Aorta (tissue), 5 donors: Measurements from ENCODE around the gene PHOX2A. TPM values are rescaled to one million over a fixed set of nuclear protein-coding genes. Genes with fewer than 3 reads are reported as not detected.

Experiments used
- ATAC-seq: fragments of 200-7000 bp; cut with Tn5 transposase; one replicate; pipeline ENCODE4 v1.9.1; 2022; ENCODE audit warnings: moderate library complexity; ENCODE audit not compliant: low FRiP score
- DNase-seq, 2 donors: peaks; one replicate each; pipeline ENCODE4 v3.0.0-alpha.2; 2020
- H3K27ac ChIP-seq, 2 donors: one replicate each; pipeline ENCODE4 v1.5.1; 2013; ENCODE audit warnings: low read length in 2 of 2, mild to moderate bottlenecking in 2 of 2, moderate library complexity in 2 of 2, control low read depth in 1 of 2, inconsistent platforms in 1 of 2, low read depth in 1 of 2
- H3K27me3 ChIP-seq, 2 donors: one replicate each; pipeline ENCODE4 v1.6.1; 2013; ENCODE audit warnings: control low read depth in 1 of 2, low read length in 1 of 2, mild to moderate bottlenecking in 1 of 2, moderate library complexity in 1 of 2; ENCODE audit not compliant: insufficient read depth in 2 of 2, control insufficient read depth in 1 of 2
- H3K36me3 ChIP-seq, 2 donors: one replicate each; pipeline ENCODE4 v1.6.1; 2013; ENCODE audit warnings: control low read depth in 1 of 2, low read length in 1 of 2, mild to moderate bottlenecking in 1 of 2; ENCODE audit not compliant: insufficient read depth in 2 of 2, control insufficient read depth in 1 of 2
- H3K4me1 ChIP-seq, 2 donors: one replicate each; pipeline ENCODE4 v1.6.1; 2013; ENCODE audit warnings: low read length in 2 of 2, control low read depth in 1 of 2, mild to moderate bottlenecking in 1 of 2, moderate library complexity in 1 of 2; ENCODE audit not compliant: insufficient read depth in 2 of 2, control insufficient read depth in 1 of 2
- H3K4me3 ChIP-seq, 2 donors: one replicate each; pipeline ENCODE4 v1.5.1; 2013; ENCODE audit warnings: low read length in 2 of 2, control low read depth in 1 of 2, mild to moderate bottlenecking in 1 of 2
- H3K9me3 ChIP-seq: one replicate; pipeline ENCODE4 v1.6.1; 2013; ENCODE audit warnings: mild to moderate bottlenecking, low read length; ENCODE audit not compliant: control insufficient read depth
- WGBS, 2 donors: extraction: QIAGEN DNeasy Blood & Tissue Kit; methylation state at CpG; one replicate each; pipeline ENCODE4 v1.1.7; 2013; 5-methylcytosine and 5-hydroxymethylcytosine counted together
- intact Hi-C, 2 donors: fragments of 100-400 bp; cut with DNase I; formaldehyde crosslinking; loops; one replicate each; pipeline versions ENCODE4 v1.14.2 to v1.15.0; 2022
- polyA plus RNA-seq, 2 donors: library from polyadenylated mRNA; stranded (reverse); fragments of 200-250 nt; gene quantifications; one replicate each; pipeline ENCODE4 v1.2.3, GENCODE V29; 2013
- total RNA-seq, 2 donors: library from RNA; stranded (reverse); fragmentation: NEBNext Ultra II Directional; extraction: Animal tissue kit (Norgen Biotek cat#: 25700); gene quantifications; one replicate each; pipeline ENCODE4 v1.2.1, GENCODE V29; 2021
- donor health status: healthy with polysubstance abuse.
- donor health status: Bipolar disorder and iron deficiency.
- donor health status: DM: no; HTN: no; CAD: no.
- donor health status: DM: no; HTN: no; CAD: no.
- donor health status: DM: yes; HTN: yes; CAD: no.

The PHOX2A gene
- total and polyA plus RNA-seq, 4 donors = not detected

DNA sequence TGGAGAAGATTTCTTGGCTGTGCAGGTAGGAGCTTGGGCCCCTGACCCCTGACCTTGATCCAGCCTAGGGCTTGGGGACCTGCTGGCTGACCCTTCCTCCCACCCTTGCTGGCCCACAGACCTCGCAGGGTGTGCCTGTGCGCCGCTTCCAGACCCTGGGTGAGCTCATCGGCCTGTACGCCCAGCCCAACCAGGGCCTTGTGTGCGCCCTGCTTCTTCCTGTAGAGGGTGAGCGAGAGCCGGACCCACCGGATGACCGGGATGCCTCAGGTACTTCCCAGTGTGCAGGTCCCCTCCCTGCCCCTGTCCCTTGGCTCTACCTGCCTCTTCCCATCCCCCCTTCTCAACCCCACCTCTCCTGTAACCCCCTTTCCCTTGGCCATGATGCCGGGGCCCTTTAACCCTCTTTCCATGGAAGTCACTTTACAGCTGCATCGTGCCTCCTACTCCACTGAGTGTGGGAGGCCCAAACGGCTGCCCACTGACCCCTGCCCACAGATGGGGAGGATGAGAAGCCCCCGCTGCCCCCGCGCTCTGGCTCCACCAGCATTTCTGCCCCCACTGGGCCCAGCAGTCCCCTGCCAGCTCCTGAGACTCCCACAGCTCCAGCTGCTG, 15.6 kb downstream of the PHOX2A start:
- no peaks in the 10 kb centered on the region for H3K27me3 ChIP-seq
- no peaks in the 10 kb centered on the region for H3K9me3 ChIP-seq
- H3K4me1 ChIP-seq = no peaks in the 10 kb centered on the region
- H3K27ac ChIP-seq = no peak overlapping the region
- 74 to 75% methylated on average over 16 of the region's 16 CpGs for WGBS, 2 donors
- DNase-seq = peak; percentile 45 to 76
- ATAC-seq = no peak
- intact Hi-C loops = no loop called here
- no peak overlapping the region for H3K4me3 ChIP-seq
- H3K36me3 ChIP-seq = peaks cover 0 to 11% of the 10 kb centered on the region in 2 donors

DNA sequence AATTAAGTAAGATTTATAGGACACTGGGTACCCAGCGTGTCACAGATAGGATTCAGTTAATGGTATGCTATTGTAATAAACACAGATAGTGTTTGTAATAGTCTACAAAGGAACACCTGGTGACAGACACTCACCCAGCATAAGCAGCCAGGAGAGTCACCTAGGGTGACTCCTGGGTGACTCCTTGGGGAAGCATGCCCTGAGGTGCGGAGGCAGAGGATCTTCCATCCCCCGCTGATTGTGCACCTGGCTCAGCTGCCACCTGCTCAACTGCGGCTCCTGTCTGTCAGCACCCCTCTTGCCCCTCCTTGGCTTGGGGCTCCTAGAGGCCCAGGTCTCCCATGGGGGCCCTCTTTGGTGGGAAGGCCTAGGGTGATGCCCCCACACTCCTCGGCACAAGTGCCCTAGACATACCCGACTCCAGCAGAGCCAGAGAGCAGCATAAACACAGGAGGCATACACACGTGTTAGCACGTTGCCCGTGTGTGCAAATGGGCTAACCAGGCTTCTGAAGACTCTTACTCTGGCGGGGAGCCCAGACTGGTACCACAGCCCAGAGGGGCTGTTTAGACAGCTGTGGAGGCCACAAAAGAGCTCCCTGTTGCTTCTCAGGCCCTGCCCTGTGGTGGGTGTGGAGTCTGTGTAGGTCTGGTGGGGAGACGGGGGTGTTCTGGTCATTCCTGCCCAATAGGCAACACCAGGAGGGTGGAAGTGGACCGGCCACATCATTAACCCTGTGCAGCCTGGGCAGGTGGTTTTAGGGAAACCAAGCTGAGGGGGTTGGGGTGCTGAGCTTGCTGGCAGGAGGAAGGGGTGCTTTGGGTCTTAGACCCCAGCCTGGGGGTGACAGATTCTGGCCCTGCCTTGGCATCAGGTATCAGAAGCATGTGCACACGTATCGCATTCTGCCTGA, 16.4 kb downstream of the PHOX2A start:
- Histone ChIP-seq H3K9me3 (no peaks in the 10 kb centered on the region), H3K4me3 (no peak overlapping the region), H3K36me3 (peaks cover 0 to 9% of the 10 kb centered on the region in 2 donors), H3K27ac (no peak overlapping the region), H3K27me3 (no peaks in the 10 kb centered on the region), H3K4me1 (no peaks in the 10 kb centered on the region)
- peak; percentile 44 for DNase-seq
- WGBS, 2 donors = 61 to 65% methylated on average over 14 of the region's 14 CpGs
- intact Hi-C loops = no loop called here
- ATAC-seq = no peak

DNA sequence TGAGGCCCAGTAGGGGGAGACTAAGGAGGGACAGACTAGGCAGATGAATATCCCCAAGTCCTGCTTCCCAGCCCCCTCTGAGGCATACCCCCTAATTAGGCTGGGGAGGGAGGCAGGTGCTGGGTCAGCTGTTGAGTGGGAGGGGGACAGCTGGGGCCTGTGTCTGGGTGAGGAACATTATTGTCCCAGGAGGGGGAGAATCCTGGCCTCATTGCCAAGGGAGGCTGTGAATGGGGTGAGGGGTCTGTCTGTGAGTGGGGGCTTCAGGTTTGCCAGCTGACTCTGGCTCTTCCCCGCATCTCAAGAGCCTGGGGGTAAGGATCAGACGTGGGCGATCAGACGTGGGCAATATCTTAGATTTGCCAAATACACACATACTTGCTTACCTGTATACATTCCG, 17.3 kb downstream of the PHOX2A start:
- H3K9me3 ChIP-seq = no peaks in the 10 kb centered on the region
- DNase-seq (peak in 1 of 2 donors; percentile 35), ATAC-seq (no peak)
- WGBS, 2 donors = 77 to 82% methylated on average over 5 of the region's 5 CpGs
- no peak overlapping the region for H3K4me3 ChIP-seq
- H3K27me3 ChIP-seq = no peaks in the 10 kb centered on the region
- intact Hi-C loops = no loop called here
- peaks cover 0 to 7% of the 10 kb centered on the region in 2 donors for H3K36me3 ChIP-seq
- no peaks in the 10 kb centered on the region for H3K4me1 ChIP-seq
- no peak overlapping the region for H3K27ac ChIP-seq

DNA sequence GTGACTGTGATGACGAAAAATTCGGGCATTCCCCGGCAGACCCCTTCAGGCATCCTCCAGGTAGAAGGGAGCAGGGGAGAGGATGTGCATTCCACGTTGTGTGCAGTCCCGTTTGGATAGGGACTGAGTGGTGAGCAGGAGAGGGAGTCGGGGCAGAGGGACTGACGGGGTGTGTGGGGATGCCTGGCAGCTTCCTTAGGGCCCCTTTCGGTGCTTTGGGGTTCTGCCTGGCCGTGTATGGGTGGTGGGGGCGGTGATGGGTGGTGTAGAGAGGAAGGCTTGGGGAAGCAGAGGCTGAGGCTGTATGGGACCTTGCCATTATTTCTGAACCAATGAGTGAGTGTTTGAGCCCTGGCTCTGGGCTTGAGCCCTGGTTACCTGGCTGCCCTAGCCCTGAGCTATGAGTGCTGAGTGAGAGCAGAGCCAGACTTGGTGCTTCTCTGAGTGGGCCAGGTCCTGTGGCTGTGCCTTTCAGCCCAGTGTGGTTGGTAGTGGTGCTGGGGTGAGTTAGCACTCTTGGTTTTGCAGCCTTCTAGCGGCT, 18.5 kb downstream of the PHOX2A start:
- 13 to 15% methylated on average over 11 of the region's 11 CpGs for WGBS, 2 donors
- no peak for DNase-seq
- intact Hi-C loops = no loop called here
- Histone ChIP-seq H3K36me3 (peaks cover 0 to 3% of the 10 kb centered on the region in 2 donors), H3K9me3 (no peaks in the 10 kb centered on the region), H3K27me3 (no peaks in the 10 kb centered on the region), H3K4me1 (no peaks in the 10 kb centered on the region), H3K4me3 (peak overlapping the region; percentile 91 to 98), H3K27ac (peak overlapping the region in 1 of 2 donors; percentile 10)
- ATAC-seq = no peak

DNA sequence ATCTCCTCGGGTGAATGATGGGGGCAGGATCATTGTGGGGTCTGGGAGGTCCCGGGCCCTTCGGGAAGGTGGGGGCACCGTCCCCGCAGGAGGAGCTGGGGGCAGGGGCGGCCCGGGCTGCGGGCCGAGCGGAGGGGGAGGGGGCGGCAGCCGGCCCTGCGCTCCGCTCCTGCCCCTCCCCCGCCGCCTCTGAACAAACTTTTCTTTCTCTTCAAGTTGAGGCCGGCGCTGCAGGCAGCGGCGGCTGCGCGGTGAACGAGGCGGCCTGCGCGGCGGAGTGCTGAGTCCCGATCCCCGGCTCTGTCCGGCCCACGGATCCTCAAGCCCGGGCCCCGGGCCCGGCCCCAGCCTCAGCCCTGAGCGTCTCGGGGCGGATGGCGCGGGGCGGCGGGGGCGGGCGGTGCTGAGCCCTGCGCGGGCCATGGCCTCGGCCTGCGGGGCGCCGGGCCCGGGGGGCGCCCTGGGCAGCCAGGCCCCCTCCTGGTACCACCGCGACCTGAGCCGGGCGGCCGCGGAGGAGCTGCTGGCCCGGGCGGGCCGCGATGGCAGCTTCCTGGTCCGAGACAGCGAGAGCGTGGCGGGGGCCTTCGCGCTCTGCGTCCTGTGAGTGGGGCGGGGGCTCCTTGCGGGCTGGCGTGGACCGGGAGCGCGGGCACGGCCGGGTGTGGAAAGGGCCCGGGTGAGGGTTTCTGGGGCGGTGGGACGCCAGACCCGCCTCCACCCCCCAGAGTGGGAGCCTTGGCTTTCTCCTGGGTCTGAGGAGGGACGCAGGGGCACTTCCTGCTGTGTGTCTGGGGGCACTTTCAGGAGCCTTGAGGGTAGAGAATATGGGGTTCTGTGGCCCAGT, 19.2 kb downstream of the PHOX2A start, which contains the start of gene INPPL1:
Gene INPPL1, plus strand, starts transcription at position 204 of the 847 bp plus-strand sequence. Its CDS starts 218 bp downstream, at position 422.
- 1% methylated on average over 40 to 81 of the region's 81 CpGs for WGBS, 2 donors
- Histone ChIP-seq H3K27me3 (no peaks in the 10 kb centered on the region), H3K4me3 (peak within 1 kb of the TSS; percentile 91 to 98), H3K4me1 (no peaks in the 10 kb centered on the region), H3K9me3 (no peaks in the 10 kb centered on the region), H3K27ac (peak within 1 kb of the TSS; percentile 83 to 85), H3K36me3 (peaks cover 0 to under 1% of the 10 kb centered on the region in 2 donors)
- intact Hi-C loops = loop anchor here in 1 of 2 donors (5.0 kb wide), 1 partner anchor 208 kb away; the partner anchor contains the start of gene CLPB
- peak; percentile 69 to 86 for DNase-seq
- ATAC-seq = no peak

DNA sequence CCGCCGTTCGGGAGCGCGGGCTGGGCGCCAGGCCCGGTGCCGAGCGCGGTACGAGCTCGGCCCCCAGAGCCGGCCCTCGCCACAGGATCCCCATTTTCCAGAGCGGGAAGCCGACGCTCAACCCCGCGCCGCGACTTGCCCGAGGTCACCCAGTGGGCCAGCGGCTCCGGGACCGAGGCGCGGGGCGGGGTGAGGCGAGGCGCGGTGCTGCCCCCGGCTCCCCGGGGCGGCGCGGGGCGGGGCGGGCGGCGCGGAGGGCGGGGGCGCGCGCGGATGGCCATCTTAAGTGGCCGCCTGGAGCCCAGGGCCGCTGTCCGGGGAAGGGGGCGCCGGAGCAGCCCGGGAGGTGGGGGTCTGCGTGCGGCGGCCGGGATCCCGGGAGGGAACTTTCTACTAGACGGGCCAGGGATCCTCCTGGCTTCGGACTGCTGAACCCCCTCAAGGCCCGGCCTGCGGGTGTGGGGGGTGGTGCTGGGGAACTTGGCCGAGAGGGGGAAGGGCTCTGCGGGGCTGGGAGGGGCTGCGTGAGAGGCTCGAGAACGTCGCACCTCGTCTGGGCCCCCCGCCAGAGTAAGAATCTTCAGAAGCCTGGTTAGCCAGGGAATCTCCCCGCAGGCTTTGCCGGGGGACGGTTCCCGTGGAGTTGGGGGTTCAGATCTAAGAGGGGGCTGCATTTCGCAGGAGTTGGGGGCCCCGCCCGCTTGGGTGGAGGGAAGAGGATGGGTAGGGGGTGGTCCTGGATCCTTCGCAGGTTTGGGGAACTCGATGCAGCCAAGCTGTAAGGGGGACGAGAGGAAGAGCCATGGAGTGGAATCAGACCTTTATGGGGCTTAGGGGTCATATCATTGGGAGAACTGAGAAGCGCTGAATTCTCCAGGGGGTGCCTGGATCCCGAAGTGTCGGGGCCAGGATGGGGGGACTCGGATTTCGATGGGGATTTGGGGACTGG, 20.1 kb downstream of the PHOX2A start:
- intact Hi-C loops = loop anchor here in 1 of 2 donors (2.0 to 5.0 kb wide), 2 partner anchors 183 to 208 kb away; partner anchors contain the start of gene CLPB
- DNase-seq (peak; percentile 85 to 91), ATAC-seq (peak; percentile 79)
- peak overlapping the region; percentile 91 to 98 for H3K4me3 ChIP-seq
- H3K27me3 ChIP-seq = no peaks in the 10 kb centered on the region
- no peaks in the 10 kb centered on the region for H3K9me3 ChIP-seq
- H3K4me1 ChIP-seq = no peaks in the 10 kb centered on the region
- H3K36me3 ChIP-seq = no peaks in the 10 kb centered on the region
- peak overlapping the region; percentile 83 to 85 for H3K27ac ChIP-seq
- WGBS, 2 donors = 1% methylated on average over 66 to 84 of the region's 84 CpGs

DNA sequence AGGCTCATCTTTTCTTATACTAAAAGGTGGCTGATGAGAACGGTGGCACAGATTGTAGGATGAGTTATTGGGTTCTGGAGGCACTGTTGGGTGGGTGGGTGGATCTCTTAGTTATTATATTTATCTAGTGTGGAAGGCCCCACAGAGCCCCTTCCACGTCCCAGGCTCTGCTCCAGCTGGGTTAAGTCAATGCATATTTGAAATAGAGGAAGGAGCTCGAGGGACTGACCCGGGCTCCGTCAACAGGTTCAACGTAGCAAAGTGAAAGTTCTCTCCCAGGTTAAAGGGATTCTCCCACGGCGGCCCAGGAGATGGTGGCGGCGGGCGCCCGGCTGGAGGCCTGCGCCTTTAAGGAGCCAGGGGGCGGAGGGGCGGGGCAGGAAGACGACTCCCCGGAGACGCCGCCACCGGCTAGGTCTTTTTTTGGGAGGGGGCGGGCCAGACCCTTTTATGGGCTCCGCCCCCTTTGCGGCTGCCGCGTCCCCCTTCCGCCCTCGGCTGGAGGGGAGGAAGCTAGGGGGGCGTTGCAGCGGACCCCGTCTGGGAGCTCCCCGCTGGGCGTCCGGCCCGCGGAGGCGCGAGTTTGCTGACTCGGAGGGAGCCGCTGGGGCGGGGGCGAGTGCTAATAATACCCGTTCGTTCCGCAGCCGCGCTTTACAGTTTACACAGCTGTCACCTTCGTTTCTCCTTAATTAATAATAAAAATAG, 20.9 kb downstream of the PHOX2A start:
- Histone ChIP-seq H3K9me3 (no peaks in the 10 kb centered on the region), H3K4me1 (no peaks in the 10 kb centered on the region), H3K4me3 (peak overlapping the region; percentile 91 to 98), H3K27me3 (no peaks in the 10 kb centered on the region), H3K36me3 (no peaks in the 10 kb centered on the region), H3K27ac (peak overlapping the region; percentile 85 to 89)
- WGBS, 2 donors = 1% methylated on average over 36 to 47 of the region's 47 CpGs
- peak; percentile 94 for ATAC-seq
- intact Hi-C loops = loop anchor here in 1 of 2 donors (2.0 to 5.0 kb wide), 2 partner anchors 182 to 209 kb away; partner anchors contain the start of gene CLPB
- peak; percentile 97 for DNase-seq
